KOPT-K1 (cell line): ENCODE data around the gene PRKAG3.
"Not testable (repeated sequence)": the region's sequence is repeated elsewhere in the genome, so short reads cannot be mapped to it uniquely, and the experiment has no call there.

Experiments used
- H3K27ac ChIP-seq: fragments of 200-600 bp; sonication (generic); 2 replicates; pipeline ENCODE4 v1.5.1; 2016; ENCODE audit warnings: antibody characterized with exemption, mild to moderate bottlenecking, low read depth, low read length; ENCODE audit not compliant: poor library complexity, severe bottlenecking
- H3K36me3 ChIP-seq: fragments of 200-600 bp; sonication (generic); 2 replicates; pipeline ENCODE4 v1.5.1; 2017; ENCODE audit warnings: antibody characterized with exemption, mild to moderate bottlenecking, low read length, moderate library complexity; ENCODE audit not compliant: insufficient read depth
- H3K9me3 ChIP-seq: fragments of 200-600 bp; sonication (generic); 2 replicates; pipeline ENCODE4 v1.5.1; 2017; ENCODE audit warnings: antibody characterized with exemption, low read length, mild to moderate bottlenecking; ENCODE audit not compliant: insufficient read depth, poor library complexity, severe bottlenecking

PRKAG3 gene

GRCh38 chr2:218777276-218777990 lies 54.2 kb downstream of the PRKAG3 start:
- H3K9me3 ChIP-seq: peaks cover 19% of the 10 kb centered on the region
- no peak overlapping the region for H3K27ac ChIP-seq
- H3K36me3 ChIP-seq: no peaks in the 10 kb centered on the region

- H3K9me3 ChIP-seq: peaks cover 19% of the 10 kb centered on the region
- no peak overlapping the region for H3K27ac ChIP-seq
- H3K36me3 ChIP-seq: no peaks in the 10 kb centered on the region
Observed at GRCh38 chr2:218776488-218776887, 55.1 kb downstream of the PRKAG3 start.

GRCh38 chr2:218773881-218774280 lies 57.7 kb downstream of the PRKAG3 start:
- no peaks in the 10 kb centered on the region for H3K36me3 ChIP-seq
- no peak overlapping the region for H3K27ac ChIP-seq
- H3K9me3 ChIP-seq: peaks cover 19% of the 10 kb centered on the region

GRCh38 chr2:218772759-218773158 lies 58.8 kb downstream of the PRKAG3 start:
- peaks cover 17% of the 10 kb centered on the region for H3K9me3 ChIP-seq
- not testable (repeated sequence) for H3K36me3 ChIP-seq, H3K27ac ChIP-seq
